ENCODE results near the gene NCOA7.

DNA sequence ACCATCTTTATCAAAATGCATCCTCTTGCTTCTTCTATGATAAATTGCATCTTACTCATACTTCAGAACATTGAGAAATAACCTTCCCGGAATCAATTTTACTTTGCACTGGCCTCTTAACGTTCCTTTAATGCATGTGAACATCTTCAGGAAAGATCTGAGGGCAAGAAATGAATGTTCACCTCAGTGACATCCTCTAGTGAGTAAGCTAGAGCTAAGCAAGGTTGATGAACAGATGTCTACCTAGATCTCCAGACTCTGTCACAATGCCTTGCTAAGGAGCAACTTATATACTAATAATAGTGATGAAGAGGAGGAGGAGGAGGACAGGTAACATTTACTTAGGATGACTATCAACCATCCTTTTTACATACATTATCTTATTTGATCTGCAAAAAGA is 149.0 kb downstream of the NCOA7 start:
- TF ChIP-seq TAF1 (IDR thresholded peaks at IDR 0.05; ENCODE audit: borderline replicate concordance, low read depth, low read length) (no peak), POLR2A (IDR thresholded peaks at IDR 0.05; ENCODE audit: low read depth, low read length) (no peak)

Data from GM12892 (cell line).